Keratinocyte (primary cell): ENCODE results near the gene PIAS1. TPM values are rescaled to one million over a fixed set of nuclear protein-coding genes. Genes with fewer than 3 reads are reported as not detected.
A peak's percentile ranks its signal among the peaks of the same experiment; 100 is the strongest.
"Not testable (repeated sequence)": the region's sequence is repeated elsewhere in the genome, so short reads cannot be mapped to it uniquely, and the experiment has no call there.

ENCODE experiments used
- DNase-seq: peaks from one replicate; pipeline ENCODE4 v3.0.0-alpha.2; 2011; ENCODE audit warnings: low read depth, missing footprints, low spot score
- FAIRE-seq: peaks from 2 replicates; lab custom pipeline; 2011; peaks lifted over from hg19 to GRCh38; lab: Jason Lieb, UNC
- H2AFZ ChIP-seq: 2 replicates; pipeline ENCODE4 v1.6.0; 2012; ENCODE audit warnings: low read length, control low read depth, inconsistent platforms; ENCODE audit not compliant: control insufficient read depth
- H3K27ac ChIP-seq: 2 replicates; pipeline ENCODE4 v1.5.1; 2011; ENCODE audit warnings: low read length; ENCODE audit not compliant: control insufficient read depth, insufficient read depth
- H3K27me3 ChIP-seq: 3 replicates; pipeline ENCODE4 v1.6.0; 2011; ENCODE audit warnings: low read length; ENCODE audit not compliant: control insufficient read depth, insufficient read depth; ENCODE audit errors: extremely low read depth
- H3K36me3 ChIP-seq, 2 experiments: 2 replicates in 1 of 2; 3 replicates in 1 of 2; pipeline ENCODE4 v1.5.1; 2011; ENCODE audit warnings: low read length in 2 of 2, mild to moderate bottlenecking in 1 of 2; ENCODE audit not compliant: control insufficient read depth in 2 of 2, insufficient read depth in 2 of 2; ENCODE audit errors: extremely low read depth in 1 of 2
- H3K4me1 ChIP-seq: 3 replicates; pipeline ENCODE4 v1.5.1; 2011; ENCODE audit warnings: low read length; ENCODE audit not compliant: control insufficient read depth, insufficient read depth; ENCODE audit errors: extremely low read depth
- H3K4me2 ChIP-seq: 3 replicates; pipeline ENCODE4 v1.6.0; 2011; ENCODE audit warnings: low read depth, low read length; ENCODE audit not compliant: control insufficient read depth, insufficient read depth; ENCODE audit errors: extremely low read depth
- H3K4me3 ChIP-seq, 3 experiments: fragments of 200-600 bp in 1 of 3; sonication (generic) in 1 of 3; 2 replicates in 2 of 3; 3 replicates in 1 of 3; pipeline ENCODE4 v1.5.1; 2011 to 2016; ENCODE audit warnings: low read length in 3 of 3, mild to moderate bottlenecking in 3 of 3, control low read depth in 2 of 3, inconsistent platforms in 1 of 3, low read depth in 1 of 3, mixed read lengths in 1 of 3, mixed run types in 1 of 3, moderate library complexity in 1 of 3; ENCODE audit not compliant: control insufficient read depth in 2 of 3, insufficient read depth in 2 of 3; ENCODE audit errors: extremely low read depth in 1 of 3
- H3K79me2 ChIP-seq: 2 replicates; pipeline ENCODE4 v1.6.0; 2012; ENCODE audit warnings: low read length; ENCODE audit not compliant: control insufficient read depth, insufficient read depth
- H3K9ac ChIP-seq: 3 replicates; pipeline ENCODE4 v1.6.0; 2011; ENCODE audit warnings: low read length; ENCODE audit not compliant: control insufficient read depth, insufficient read depth; ENCODE audit errors: extremely low read depth
- H3K9me1 ChIP-seq: 3 replicates; pipeline ENCODE4 v1.6.0; 2011; ENCODE audit warnings: low read length; ENCODE audit not compliant: control insufficient read depth, insufficient read depth; ENCODE audit errors: extremely low read depth
- H3K9me3 ChIP-seq: 2 replicates; pipeline ENCODE4 v1.5.1; 2012; ENCODE audit warnings: low read depth, low read length; ENCODE audit not compliant: control insufficient read depth
- H4K20me1 ChIP-seq: 3 replicates; pipeline ENCODE4 v1.6.0; 2011; ENCODE audit warnings: low read length; ENCODE audit not compliant: control insufficient read depth, insufficient read depth; ENCODE audit errors: extremely low read depth
- EZH2 ChIP-seq: IDR thresholded peaks from one replicate; pipeline ENCODE4 v1.6.1; 2012; ENCODE audit warnings: inconsistent platforms, mild to moderate bottlenecking, low read length, moderate library complexity
- dilution Hi-C: fragments of 300-500 bp; cut with MboI; formaldehyde crosslinking; loops from one replicate; pipeline ENCODE4 v1.7.0; 2020; ENCODE audit warnings: low sequenced_read_pairs; ENCODE audit not compliant: extremely low pct_ligation_motif_present
- polyA minus RNA-seq, 3 experiments: library from RNA; depleted of rRNA, polyadenylated mRNA; stranded (reverse); fragments of >200 nt; gene quantifications; 1 replicate in 1 of 3; 2 replicates in 1 of 3; 3 replicates in 1 of 3; pipeline ENCODE4 v1.2.3, GENCODE V29; 2011
- polyA plus RNA-seq, 5 experiments: library from polyadenylated mRNA; depleted of rRNA in 3 of 5; stranded (reverse) in 3 of 5; stranded (forward) in 1 of 5; unstranded in 1 of 5; fragments of >200 nt; gene quantifications; 1 replicate in 1 of 5; 2 replicates in 3 of 5; 3 replicates in 1 of 5; pipeline versions ENCODE4 v1.2.1 to v1.2.3, GENCODE V29; 2011 to 2012; ENCODE audit warnings: missing spikeins in 2 of 5, low read depth in 1 of 5, low replicate concordance in 1 of 5
- TF ChIP-seq, protein P1 (sequence below), 3 experiments: IDR thresholded peaks in 1 of 3; conservative IDR thresholded peaks in 1 of 3; optimal IDR thresholded peaks in 1 of 3; 2 replicates in 2 of 3; 3 replicates in 1 of 3; pipeline versions ENCODE3 to v1.5.1; 2011; ENCODE audit warnings: low read length in 3 of 3, mild to moderate bottlenecking in 3 of 3, moderate library complexity in 2 of 3, control low read depth in 1 of 3, inconsistent platforms in 1 of 3; ENCODE audit not compliant: insufficient read depth in 2 of 3; ENCODE audit errors: extremely low read depth in 1 of 3

Gene PIAS1
- 38.0 to 75.3 TPM (median 58.2 TPM) in 3 replicates for polyA plus RNA-seq
- polyA plus RNA-seq (2011; ENCODE audit: low read depth) = 29.2 TPM
- polyA plus RNA-seq (2011; cell fraction: cytosol; rRNA removed) = 35.3 and 60.7 TPM in 2 replicates
- polyA plus RNA-seq (2011; cell fraction: nucleus; rRNA removed) = 143 and 177 TPM in 2 replicates
- polyA plus RNA-seq (2012; ENCODE audit: low replicate concordance) = 24.2 and 33.7 TPM in 2 replicates
- polyA minus RNA-seq = 24.3 to 133 TPM (median 108 TPM) in 3 replicates
- 26.3 TPM for polyA minus RNA-seq (2011; cell fraction: cytosol; rRNA and poly(A)+ RNA removed)
- polyA minus RNA-seq (2011; cell fraction: nucleus; rRNA and poly(A)+ RNA removed) = 77.1 and 130 TPM in 2 replicates

DNA sequence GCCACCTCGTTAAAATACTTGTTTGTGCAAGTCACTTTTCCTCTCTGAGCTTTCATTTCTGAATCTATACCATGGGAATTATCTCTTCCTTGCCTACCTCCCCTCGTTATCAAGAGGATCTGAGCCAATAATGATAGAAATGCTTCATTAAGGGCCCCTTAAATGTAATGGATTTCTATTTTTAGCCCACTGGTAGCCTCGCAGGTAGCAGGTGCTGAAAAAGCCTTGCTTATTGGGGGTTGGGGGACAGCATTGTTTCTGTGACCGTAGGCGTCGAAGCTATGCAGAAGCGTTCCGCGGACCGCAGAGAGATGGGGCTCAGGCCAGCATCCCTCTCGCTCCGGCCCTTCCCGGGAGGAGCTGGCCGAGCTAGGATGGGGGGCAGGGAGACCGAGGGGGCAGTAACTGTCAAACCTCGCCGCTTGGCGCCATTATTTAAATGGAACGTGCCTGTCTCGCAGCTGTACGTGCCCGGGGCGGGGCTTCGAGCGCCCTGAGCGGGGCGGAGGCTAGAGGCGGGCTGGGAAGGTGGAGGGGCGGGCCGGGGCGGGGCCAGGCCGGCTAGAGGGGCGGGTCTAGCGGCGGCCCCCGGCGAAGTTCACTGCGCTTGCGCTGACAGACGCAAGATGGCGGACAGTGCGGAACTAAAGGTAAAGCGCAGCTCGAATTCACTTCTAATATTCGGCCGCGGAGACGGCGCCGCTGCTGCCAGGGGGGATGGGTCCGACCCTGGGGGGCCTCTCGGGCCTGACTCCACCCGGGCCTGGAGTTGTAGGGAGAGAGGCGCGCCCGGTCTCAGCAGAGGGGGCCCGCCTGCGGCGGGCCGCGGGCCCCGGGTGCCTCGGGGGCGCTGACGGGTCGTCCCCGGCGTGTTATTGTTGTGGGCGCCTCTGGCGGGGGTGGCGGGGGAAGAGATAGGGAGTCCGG is at the start of gene PIAS1:
Gene PIAS1 (plus strand): TSS at position 615 of the 927 bp plus-strand sequence. CDS start 12 bp downstream, at position 627.
- no peak for TF ChIP-seq EZH2
- TF ChIP-seq, protein P1, sequence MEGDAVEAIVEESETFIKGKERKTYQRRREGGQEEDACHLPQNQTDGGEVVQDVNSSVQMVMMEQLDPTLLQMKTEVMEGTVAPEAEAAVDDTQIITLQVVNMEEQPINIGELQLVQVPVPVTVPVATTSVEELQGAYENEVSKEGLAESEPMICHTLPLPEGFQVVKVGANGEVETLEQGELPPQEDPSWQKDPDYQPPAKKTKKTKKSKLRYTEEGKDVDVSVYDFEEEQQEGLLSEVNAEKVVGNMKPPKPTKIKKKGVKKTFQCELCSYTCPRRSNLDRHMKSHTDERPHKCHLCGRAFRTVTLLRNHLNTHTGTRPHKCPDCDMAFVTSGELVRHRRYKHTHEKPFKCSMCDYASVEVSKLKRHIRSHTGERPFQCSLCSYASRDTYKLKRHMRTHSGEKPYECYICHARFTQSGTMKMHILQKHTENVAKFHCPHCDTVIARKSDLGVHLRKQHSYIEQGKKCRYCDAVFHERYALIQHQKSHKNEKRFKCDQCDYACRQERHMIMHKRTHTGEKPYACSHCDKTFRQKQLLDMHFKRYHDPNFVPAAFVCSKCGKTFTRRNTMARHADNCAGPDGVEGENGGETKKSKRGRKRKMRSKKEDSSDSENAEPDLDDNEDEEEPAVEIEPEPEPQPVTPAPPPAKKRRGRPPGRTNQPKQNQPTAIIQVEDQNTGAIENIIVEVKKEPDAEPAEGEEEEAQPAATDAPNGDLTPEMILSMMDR (optimal IDR thresholded peaks at IDR 0.05 in 1 of 3, IDR thresholded peaks at IDR 0.05 in 1 of 3, conservative IDR thresholded peaks at IDR 0.05 in 1 of 3; ENCODE audit: extremely low read depth in 1 of 3, insufficient read depth in 2 of 3, low read length in 3 of 3) = no peak
- H4K20me1 ChIP-seq = peaks cover 4% of the 10 kb centered on the region
- peak within 1 kb of the TSS; percentile 90 for H2AFZ ChIP-seq
- peak within 1 kb of the TSS; percentile 93 for H3K9ac ChIP-seq
- peak within 1 kb of the TSS; percentile 99 for H3K4me2 ChIP-seq
- H3K79me2 ChIP-seq = peaks cover 48% of the 10 kb centered on the region
- peak; percentile 35 for DNase-seq
- no peaks in the 10 kb centered on the region for H3K9me3 ChIP-seq
- FAIRE-seq = peak; percentile 51
- no peaks in the 10 kb centered on the region for H3K36me3 ChIP-seq
- peaks cover 26% of the 10 kb centered on the region for H3K4me1 ChIP-seq
- peak within 1 kb of the TSS; percentile 78 for H3K27ac ChIP-seq
- H3K27me3 ChIP-seq = no peaks in the 10 kb centered on the region
- H3K4me3 ChIP-seq = peak within 1 kb of the TSS; percentile 95 to 98 (median 97)
- dilution Hi-C loops = no loop called here
- H3K9me1 ChIP-seq = no peaks in the 10 kb centered on the region

DNA sequence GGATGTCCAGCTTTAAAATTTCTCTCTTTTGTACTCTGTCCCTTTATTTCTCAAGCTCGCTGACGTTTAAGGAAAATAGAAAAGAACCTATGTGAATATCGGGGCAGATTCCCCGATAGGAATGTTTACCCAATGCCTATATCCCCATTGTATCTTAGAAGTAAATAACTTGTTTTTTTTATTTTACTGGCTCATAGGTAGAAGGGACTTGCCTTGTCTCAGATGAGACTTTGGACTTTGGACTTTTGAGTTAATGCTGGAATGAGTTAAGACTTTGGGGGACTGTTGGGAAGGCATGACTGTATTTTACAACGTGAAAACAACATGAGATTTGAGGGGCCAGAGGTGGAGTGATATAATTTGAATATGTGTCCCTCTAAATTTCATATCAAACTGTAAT is 46.5 kb upstream of the PIAS1 start:
- H3K27ac ChIP-seq, dilution Hi-C loops, FAIRE-seq: not testable (repeated sequence)

More for the DNA sequence above, 46.5 kb upstream of the PIAS1 start:
- DNase-seq, H3K9me1 ChIP-seq, H3K4me1 ChIP-seq, H4K20me1 ChIP-seq, H3K4me3 ChIP-seq, H3K9me3 ChIP-seq, H3K36me3 ChIP-seq, H3K9ac ChIP-seq, H3K79me2 ChIP-seq, H3K27me3 ChIP-seq, H2AFZ ChIP-seq, H3K4me2 ChIP-seq: not testable (repeated sequence)
